Adipocyte (in vitro differentiated cells): ENCODE measurements around the gene TEX2.
A peak's percentile ranks its signal among the peaks of the same experiment; 100 is the strongest.
"Not testable (repeated sequence)": the region's sequence is repeated elsewhere in the genome, so short reads cannot be mapped to it uniquely, and the experiment has no call there.

Source experiments
- DNase-seq: peaks from one replicate; pipeline ENCODE4 v3.0.0-alpha.2; 2015; ENCODE audit warnings: low read depth
- H3K27me3 ChIP-seq: replicated peaks from 2 replicates; pipeline ENCODE4 v1.7.0; 2013; ENCODE audit warnings: mild to moderate bottlenecking, low read length, moderate library complexity; ENCODE audit not compliant: control insufficient read depth, insufficient read depth
- H3K36me3 ChIP-seq: 2 replicates; pipeline ENCODE4 v1.7.0; 2013; ENCODE audit warnings: low read length, mild to moderate bottlenecking, moderate library complexity; ENCODE audit not compliant: control insufficient read depth, insufficient read depth, severe bottlenecking
- H3K4me1 ChIP-seq: 2 replicates; pipeline ENCODE4 v1.7.0; 2013; ENCODE audit warnings: mild to moderate bottlenecking, low read length, moderate library complexity; ENCODE audit not compliant: control insufficient read depth, insufficient read depth
- H3K4me3 ChIP-seq: 2 replicates; pipeline ENCODE4 v1.7.0; 2013; ENCODE audit warnings: mild to moderate bottlenecking, low read length, moderate library complexity
- H3K9ac ChIP-seq: 2 replicates; pipeline ENCODE4 v1.7.0; 2013; ENCODE audit warnings: mild to moderate bottlenecking, low read length, moderate library complexity
- H3K9me3 ChIP-seq: 2 replicates; pipeline ENCODE4 v1.7.0; 2013; ENCODE audit warnings: mild to moderate bottlenecking, low read length, moderate library complexity; ENCODE audit not compliant: control insufficient read depth

TEX2 gene

GRCh38 chr17:64187093-64187895 lies 75.8 kb downstream of the TEX2 start:
- no peak for DNase-seq
- H3K9ac ChIP-seq = no peak overlapping the region
- H3K4me1 ChIP-seq = peaks cover 14% of the 10 kb centered on the region
- H3K27me3 ChIP-seq = no peaks in the 10 kb centered on the region
- no peaks in the 10 kb centered on the region for H3K9me3 ChIP-seq
- peaks cover 31% of the 10 kb centered on the region for H3K36me3 ChIP-seq
- H3K4me3 ChIP-seq = no peak overlapping the region

DNA sequence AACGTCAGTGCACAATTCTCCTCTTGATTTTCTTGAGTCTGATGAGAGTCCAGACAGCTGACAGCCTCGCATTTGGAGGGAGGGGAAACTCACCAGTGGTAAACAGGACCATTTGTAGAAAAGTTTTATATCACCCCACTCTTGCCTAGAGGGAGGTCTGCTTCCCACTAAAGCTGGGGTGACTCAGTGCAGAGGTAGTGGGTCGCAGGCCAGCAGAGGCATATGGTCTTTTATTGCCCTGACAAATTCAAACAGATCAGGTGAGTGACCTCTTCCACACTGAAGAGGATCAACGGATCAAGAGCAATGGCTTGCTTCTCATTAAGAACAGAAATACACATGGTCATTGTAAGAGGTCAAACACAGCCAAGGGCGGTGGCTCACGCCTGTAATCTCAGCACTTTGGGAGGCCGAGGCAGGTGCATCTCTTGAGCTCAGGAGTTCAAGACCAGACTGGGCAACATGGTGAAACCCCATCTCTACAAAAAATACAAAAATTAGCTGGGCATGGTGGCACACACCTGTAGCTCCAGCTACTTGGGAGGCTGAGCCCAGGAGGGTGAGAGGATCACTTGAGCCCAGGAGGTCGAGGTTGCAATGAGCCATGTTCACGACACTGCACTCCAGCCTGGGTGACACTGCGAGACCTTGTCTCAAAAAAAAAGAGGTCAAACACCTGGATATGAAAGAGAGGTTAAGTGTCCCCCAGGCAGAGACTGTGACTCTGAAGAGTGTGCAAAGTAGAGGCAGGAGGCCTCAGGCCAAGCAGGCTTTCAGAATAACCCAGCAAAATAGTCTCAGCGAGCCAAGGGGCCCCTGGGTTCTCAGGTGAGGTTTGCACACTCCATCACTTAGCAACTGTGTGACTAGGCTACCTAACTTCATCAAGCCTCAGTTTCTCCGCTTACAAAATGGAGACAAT lies 76.6 kb downstream of the TEX2 start:
- Histone ChIP-seq H3K9ac (no peak overlapping the region), H3K4me1 (peaks cover 14% of the 10 kb centered on the region), H3K27me3 (no peaks in the 10 kb centered on the region), H3K4me3 (no peak overlapping the region), H3K36me3 (peaks cover 26% of the 10 kb centered on the region), H3K9me3 (no peaks in the 10 kb centered on the region)
- DNase-seq = no peak

- peaks cover 18% of the 10 kb centered on the region for H3K36me3 ChIP-seq
- not testable (repeated sequence) for H3K4me3 ChIP-seq, H3K27me3 ChIP-seq, H3K9ac ChIP-seq, DNase-seq, H3K9me3 ChIP-seq
- peaks cover 17% of the 10 kb centered on the region for H3K4me1 ChIP-seq
Measured at GRCh38 chr17:64185557-64185956, 77.5 kb downstream of the TEX2 start.

GRCh38 chr17:64185101-64185500 lies 78.0 kb downstream of the TEX2 start:
- no peak for DNase-seq
- H3K27me3 ChIP-seq = no peaks in the 10 kb centered on the region
- peaks cover 14% of the 10 kb centered on the region for H3K36me3 ChIP-seq
- H3K9me3 ChIP-seq = no peaks in the 10 kb centered on the region
- H3K4me3 ChIP-seq = no peak overlapping the region
- H3K9ac ChIP-seq = peak overlapping the region; percentile 41
- peaks cover 21% of the 10 kb centered on the region for H3K4me1 ChIP-seq

DNA sequence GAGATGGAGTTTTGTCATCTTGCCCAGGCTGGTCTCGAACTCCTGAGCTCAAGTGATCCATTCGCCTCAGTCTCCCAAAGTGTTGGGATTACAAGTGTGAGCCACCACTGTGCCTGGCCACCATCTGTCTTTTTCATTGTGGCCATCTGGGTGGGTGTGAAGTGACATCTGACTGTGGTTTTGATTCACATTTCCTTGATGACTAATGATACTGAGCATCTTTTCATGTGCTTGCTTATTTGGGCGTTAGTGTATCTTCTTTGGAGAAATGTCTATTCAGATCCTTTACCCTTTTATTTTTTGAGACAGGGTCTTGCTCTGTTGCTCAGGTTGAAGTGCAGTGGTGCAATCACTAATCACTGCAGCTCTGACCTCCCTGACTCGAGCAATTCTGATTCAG lies 79.2 kb downstream of the TEX2 start:
- H3K9me3 ChIP-seq = no peaks in the 10 kb centered on the region
- H3K9ac ChIP-seq = no peak overlapping the region
- no peak overlapping the region for H3K4me3 ChIP-seq
- H3K36me3 ChIP-seq = peaks cover 15% of the 10 kb centered on the region
- no peaks in the 10 kb centered on the region for H3K27me3 ChIP-seq
- DNase-seq = peak; percentile 36
- H3K4me1 ChIP-seq = peaks cover 27% of the 10 kb centered on the region

DNA sequence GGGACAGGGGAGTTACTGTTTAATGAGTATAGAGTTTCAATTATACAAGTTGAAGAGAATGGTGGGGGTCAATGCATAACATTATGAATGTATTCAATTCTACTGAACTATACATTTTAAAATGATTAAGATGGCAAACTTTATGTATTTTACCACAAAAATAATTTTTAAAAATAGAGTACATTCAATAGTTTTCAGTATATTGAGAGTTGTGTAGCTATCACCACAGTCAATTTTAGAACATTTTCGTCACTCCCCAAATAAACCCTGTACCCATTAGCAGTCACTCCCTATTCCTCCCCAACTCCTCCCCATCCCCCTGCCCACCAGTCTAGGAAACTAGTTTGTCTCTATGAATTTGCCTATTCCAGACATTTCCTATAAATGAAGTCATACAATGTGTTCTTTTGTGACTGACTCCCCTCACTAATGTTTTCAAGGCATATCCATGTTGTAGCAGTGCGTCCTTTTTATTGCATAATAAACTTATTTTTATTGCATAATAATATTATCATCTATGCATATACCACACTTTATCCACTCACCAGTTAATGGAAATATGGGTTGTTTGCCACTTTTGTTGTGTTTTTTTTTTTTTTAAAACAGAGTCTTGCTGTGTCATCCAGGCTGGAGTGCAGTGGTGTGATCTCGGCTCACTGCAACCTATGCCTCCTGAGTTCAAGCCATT lies 80.6 kb downstream of the TEX2 start:
- H3K9me3 ChIP-seq = no peaks in the 10 kb centered on the region
- no peak for DNase-seq
- no peak overlapping the region for H3K9ac ChIP-seq
- no peaks in the 10 kb centered on the region for H3K27me3 ChIP-seq
- H3K4me3 ChIP-seq = no peak overlapping the region
- H3K4me1 ChIP-seq = peaks cover 27% of the 10 kb centered on the region
- H3K36me3 ChIP-seq = peaks cover 12% of the 10 kb centered on the region

GRCh38 chr17:64180089-64181073 lies 82.7 kb downstream of the TEX2 start:
- peaks cover 10% of the 10 kb centered on the region for H3K36me3 ChIP-seq
- peak; percentile 63 for DNase-seq
- H3K9me3 ChIP-seq = no peaks in the 10 kb centered on the region
- peaks cover 38% of the 10 kb centered on the region for H3K4me1 ChIP-seq
- H3K4me3 ChIP-seq = no peak overlapping the region
- H3K27me3 ChIP-seq = no peaks in the 10 kb centered on the region
- H3K9ac ChIP-seq = peak overlapping the region; percentile 8

GRCh38 chr17:64179024-64179423 lies 84.0 kb downstream of the TEX2 start:
- H3K4me3 ChIP-seq, H3K9me3 ChIP-seq, H3K9ac ChIP-seq, DNase-seq, H3K27me3 ChIP-seq: not testable (repeated sequence)
- Histone ChIP-seq H3K4me1 (peaks cover 46% of the 10 kb centered on the region), H3K36me3 (peaks cover 10% of the 10 kb centered on the region)

DNA sequence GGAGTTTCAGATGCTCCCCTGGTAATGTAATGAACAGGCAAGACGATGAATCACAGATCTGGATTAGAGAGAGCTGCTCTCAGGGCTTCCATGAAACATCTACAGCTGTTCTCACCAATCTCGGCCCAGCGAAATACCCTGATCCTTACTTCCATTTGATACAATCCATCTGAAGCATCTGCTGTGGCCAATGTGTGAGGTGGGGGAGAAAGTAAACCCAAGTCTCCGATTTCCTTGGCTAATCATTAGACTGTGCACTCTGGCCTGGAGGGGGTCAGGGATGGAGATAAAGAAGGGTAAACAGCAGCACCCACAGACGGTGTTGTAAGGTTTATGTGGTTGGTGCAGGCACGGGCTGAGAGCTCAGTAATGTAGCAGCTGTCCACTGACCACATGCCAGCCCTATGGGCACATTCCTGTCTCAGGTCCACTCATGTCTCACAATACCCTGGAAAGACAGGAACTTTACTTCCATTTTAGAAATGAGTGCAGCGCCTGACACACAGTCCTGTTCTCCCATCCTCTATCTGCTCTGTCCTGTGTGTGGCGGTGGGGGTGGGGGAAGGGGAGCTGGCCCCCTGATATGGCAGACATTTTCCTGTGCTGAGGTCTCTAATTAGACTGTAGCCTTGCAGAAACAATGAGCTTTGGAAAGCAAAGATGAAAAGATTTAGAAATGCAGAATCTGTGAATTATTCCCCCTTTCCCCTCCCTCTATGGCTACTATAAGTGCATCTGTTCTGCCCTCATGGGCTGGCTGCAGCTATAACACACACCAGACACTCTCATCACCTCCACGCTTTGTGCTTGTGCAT lies 84.8 kb downstream of the TEX2 start:
- H3K9ac ChIP-seq = no peak overlapping the region
- no peaks in the 10 kb centered on the region for H3K9me3 ChIP-seq
- peaks cover 54% of the 10 kb centered on the region for H3K4me1 ChIP-seq
- H3K4me3 ChIP-seq = no peak overlapping the region
- H3K27me3 ChIP-seq = no peaks in the 10 kb centered on the region
- H3K36me3 ChIP-seq = peaks cover 14% of the 10 kb centered on the region
- DNase-seq = no peak
